ENCODE data around the gene TP53I3.
"Not testable (repeated sequence)": the region's sequence is repeated elsewhere in the genome, so short reads cannot be mapped to it uniquely, and the experiment has no call there.

Gene TP53I3, protein sequence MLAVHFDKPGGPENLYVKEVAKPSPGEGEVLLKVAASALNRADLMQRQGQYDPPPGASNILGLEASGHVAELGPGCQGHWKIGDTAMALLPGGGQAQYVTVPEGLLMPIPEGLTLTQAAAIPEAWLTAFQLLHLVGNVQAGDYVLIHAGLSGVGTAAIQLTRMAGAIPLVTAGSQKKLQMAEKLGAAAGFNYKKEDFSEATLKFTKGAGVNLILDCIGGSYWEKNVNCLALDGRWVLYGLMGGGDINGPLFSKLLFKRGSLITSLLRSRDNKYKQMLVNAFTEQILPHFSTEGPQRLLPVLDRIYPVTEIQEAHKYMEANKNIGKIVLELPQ

DNA sequence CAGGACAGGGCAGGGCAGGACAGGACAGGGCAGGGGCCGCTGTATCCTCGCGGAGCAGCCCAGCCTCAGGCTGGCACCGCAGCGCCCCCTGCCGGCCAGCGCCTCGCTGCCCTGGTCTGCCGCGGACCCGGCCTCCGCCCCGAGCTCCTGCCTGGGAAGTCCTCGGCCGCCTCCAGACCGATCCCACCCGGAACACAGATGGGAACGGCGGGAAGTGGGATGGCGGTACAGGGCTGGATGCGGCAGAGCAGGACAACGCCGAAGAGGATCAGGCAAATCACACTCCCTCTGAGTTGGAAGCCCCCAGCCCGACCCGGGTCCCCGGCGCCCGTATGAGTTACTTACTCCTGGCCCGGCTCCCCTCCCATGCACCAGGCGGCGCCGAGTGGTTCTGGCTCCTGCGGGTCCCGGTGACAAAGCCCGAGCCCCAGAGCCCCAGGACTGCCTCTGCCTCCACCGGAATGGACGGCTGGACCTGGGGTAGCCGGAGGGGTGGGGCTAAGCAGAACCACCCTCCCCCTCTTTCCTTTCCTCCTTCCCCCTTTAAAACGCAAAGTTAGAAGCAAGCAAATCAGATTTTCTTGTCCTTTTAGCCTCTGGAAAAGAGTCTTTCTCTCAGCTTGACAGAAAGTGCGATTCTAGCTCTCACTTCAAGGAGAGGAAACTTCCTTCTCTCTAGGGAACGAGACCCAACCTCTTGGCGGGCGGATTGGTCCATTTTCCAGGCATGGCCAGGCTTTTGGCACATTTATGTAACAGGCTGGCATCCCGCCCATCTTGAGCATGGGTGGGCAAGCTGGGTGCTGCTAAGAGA is at the start of gene TP53I3:
TSS of gene TP53I3 (minus strand) at position 449 of the 814 bp plus-strand sequence. CDS start 508 bp downstream, outside the sequence.
- DNase-seq: peak; percentile 72

DNA sequence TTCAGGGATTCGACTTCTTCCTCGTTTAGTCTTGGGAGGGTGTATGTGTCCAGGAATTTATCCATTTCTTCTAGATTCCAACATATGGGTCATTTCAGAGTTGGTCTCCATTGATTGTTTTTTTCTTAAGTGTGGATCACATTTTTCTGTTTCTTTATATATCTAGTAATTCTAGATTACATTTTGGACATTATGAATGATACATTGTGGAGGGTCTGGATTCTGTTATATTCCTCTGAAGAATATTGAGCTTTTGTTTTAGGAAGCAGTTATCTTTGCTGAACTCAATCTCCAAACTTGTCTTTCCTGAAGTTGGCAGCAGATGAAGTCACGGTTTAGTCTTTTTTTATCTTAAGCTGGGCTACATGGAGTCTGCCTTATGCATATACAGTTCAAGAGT is 47.9 kb upstream of the TP53I3 start:
- DNase-seq: no peak

DNA sequence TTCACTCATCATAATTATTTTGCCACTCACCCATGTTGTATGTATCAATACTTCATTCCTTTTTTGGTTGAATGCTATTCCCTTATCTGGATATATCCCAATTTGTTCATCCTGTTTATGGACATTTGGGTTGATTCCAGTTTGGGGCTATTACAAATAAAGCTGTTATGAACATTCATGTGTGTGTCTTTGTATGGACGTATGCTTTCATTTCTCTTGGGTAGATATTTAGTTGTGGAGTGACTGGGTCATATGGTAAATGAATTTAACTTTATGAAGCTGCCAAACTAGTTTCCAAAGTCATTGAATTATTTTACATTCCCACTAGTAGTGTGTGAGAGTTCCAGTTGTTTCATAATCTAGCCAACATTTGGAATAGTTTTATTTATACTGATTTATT is 41.3 kb upstream of the TP53I3 start:
- DNase-seq: no peak

DNA sequence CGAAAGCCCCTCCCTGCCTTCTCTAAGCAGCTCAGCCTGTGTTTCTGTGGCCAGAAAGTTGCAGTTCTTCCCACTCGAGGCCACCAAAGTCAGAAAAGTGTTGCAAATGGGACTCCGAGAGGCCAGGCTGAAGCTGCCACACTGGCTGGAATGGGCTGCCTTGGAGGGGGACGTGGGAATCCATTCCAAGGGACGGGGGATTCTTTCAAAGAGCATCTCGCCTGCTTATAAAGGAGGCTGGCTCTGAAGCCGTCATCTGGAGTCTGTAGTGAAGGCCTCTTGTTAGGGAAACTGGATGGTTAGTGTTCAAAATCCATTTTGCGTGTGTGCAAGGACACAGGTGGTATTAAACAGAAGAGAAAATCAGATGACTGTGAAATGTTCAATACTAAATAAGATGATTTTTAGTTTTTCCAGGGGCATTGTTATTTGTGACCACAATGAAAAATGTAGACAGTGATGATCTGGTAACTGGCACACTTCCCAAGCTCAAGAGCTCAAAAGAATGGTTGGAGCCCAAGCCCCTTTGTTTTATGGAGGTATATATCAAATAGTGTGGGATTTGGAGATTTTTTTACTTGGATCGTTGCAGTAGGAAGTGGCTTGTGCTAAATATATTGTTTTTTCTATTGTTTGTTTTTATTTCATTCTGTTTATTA is 39.4 kb upstream of the TP53I3 start:
- DNase-seq: no peak

DNA sequence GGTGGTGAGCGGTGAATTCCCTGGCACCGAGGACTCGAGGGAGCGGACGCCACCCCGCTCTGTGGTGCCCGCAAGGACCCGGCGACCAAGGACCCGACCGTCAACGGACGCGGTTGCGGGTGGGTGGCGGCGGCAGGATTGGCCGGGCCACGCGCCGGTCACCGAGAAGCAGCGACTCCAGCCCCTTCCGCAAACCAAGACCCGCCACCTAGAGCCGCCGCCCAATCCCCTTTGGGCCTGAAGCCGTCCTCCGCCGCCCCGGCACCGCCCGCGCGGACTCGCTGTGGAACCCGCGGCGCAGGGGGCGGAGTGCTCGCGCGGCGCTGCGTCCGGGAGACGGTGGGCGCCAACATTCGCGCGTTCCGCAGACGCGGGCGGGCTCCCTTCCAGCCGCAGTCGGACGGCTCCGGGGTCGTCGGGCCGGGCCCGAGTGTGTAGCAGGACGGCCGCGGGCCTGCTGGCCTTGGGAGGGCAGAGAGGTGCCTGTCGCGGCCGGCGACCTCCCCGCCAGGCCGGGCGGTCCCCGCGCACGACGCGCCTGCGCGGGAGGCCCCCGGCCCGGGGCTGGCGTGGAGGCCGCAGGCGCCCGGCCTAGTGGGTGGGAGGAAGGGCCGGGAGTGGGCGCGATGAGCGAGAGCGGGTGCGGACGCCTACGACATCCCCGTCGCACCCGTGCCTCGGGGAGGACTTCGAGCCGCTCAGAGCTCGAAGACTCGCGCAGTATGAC is 38.7 kb upstream of the TP53I3 start, which contains the start of the genes FAM228B and PFN4:
TSS of gene FAM228B (plus strand) at position 275 of the 727 bp plus-strand sequence. CDS start 893 bp downstream, outside the sequence.
TSS of gene PFN4 (minus strand) at position 140 of the 727 bp plus-strand sequence. CDS start 799 bp downstream, outside the sequence.
- peak; percentile 33 for DNase-seq

DNA sequence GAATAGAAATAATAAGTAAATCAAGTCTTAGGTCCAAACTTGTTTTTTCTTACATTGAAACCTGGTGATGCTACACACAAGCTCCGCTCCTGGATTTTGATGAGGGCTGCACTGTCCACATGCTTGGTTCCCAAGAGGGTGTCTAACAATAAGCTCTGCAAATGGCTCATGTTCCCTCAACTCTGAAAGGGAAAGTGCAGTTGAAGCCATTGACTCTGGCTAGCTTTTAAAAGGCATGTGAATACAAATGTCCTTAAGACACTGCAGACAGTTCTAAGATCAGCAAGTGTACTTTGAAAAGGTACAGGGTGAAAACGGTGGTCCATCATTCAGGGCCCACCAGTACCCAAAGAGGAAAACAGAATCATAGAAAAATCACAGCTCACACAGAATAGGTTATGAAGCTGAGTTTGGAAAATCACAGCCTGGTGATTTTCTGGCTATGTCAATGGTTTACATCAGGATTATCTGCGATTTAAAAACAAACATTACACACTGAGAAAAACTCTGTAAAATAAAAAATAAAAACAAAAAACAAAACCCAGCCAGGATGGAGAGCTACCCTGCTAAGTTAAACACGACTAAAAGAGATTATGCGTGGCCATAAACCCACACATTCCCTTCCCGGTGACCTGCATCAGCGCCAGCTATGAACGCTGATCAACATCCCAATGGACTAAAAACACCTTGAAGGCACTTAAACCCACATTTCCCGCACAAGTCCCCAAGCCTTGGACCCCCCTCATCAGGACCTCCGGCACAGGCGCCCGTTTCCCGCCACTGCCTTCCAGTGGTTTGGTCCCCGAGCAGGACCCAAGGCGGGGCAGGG is 37.9 kb upstream of the TP53I3 start:
- DNase-seq: no peak

DNA sequence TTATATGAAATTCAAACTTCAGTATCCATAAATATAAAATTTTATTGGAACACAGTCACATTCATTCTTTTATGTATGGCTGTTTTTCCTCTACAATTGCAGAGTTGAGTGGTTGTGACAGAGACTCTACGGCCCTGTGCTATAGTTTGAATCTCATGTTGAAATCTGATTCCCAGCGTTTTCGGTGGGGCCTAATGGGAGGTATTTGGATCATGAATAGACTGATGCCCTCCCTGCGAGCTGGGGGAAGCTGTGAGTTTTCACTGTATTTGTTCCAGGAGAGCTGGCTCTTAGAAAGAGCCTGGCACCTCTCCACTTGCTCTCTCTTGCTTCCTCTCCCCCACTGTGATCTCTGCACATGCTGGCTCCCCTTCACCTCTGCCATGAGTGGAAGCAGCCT is 36.8 kb upstream of the TP53I3 start:
- no peak for DNase-seq

DNA sequence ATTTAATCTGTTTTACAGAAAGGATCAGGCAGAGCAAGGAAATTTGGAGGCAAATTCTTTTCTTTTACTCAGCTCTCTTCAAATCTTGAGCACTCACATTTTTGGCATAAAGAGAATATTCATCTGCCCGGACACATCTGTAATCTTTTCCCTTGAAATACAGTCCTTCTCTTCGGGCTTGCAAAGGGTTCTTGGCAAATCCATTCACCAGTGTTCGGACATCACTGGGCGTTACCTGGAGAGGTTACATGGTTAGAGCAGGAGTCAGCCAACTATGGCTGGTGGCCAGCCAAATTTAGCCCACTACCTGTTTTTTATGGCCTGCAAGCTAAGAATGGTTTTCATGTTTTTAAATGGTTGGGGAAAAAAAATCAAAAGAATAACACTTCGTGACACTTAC is 36.4 kb upstream of the TP53I3 start:
- DNase-seq: no peak

DNA sequence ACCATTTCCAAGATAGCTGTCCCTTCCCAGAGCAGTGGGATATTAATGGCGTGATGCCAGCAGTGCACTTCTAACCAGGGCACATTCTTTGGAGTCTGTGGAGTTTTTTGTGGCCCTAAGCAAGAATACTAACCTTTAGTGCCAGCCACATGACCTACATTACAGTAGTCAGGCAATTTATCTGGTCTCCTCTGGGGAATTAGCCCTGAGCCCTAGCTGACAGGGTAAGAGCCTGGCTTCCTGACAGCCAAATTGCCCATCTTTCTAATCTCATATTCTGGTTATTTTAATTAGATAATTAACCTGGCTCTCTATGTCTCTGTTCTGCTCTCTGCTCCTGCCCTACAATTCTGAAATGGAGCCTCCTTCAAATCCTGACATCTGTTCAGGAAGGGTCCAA is 33.3 kb upstream of the TP53I3 start:
- DNase-seq: no peak

DNA sequence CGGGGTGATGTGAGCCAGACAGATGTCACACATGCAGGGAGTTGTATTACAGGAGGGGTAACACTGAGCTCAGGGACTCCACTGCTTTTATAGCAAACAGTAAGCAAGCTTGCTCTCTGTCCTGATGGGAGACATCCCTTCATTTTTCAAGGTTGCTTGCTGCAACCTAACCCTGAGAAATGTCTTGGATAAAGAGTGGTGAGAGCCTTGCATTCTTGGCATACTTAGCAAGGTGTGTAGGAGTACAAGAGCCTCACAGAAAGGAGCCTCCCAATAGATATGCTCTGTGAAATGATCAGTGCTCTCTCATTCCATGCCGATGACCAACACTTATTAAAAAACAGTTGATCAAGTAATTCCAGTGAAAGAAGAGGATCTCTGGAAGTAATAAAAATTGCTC is 30.4 kb upstream of the TP53I3 start:
- no peak for DNase-seq

DNA sequence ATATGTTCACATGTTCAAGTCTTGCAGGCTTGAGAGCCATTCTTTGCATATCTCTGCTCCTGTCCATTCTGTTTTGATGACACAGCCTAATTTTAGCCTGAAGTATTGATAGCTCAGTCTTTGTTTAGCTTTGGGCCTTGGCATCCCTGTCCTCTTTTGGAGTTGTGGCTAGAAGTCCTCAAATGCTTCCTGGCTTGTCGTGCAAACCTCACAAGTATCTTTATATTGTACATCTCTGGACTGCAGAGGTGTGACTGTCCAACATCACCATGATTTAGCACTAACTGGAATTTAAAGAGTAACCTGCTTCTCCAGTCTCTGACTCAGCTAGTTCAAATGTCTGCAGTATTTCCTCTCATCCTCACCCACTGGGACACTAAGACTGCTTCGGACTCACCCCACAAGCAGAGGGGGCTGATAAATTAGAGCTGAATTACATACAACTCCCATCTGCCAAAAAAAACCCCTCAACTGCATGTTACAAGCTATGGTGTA is 26.8 kb upstream of the TP53I3 start:
- no peak for DNase-seq

DNA sequence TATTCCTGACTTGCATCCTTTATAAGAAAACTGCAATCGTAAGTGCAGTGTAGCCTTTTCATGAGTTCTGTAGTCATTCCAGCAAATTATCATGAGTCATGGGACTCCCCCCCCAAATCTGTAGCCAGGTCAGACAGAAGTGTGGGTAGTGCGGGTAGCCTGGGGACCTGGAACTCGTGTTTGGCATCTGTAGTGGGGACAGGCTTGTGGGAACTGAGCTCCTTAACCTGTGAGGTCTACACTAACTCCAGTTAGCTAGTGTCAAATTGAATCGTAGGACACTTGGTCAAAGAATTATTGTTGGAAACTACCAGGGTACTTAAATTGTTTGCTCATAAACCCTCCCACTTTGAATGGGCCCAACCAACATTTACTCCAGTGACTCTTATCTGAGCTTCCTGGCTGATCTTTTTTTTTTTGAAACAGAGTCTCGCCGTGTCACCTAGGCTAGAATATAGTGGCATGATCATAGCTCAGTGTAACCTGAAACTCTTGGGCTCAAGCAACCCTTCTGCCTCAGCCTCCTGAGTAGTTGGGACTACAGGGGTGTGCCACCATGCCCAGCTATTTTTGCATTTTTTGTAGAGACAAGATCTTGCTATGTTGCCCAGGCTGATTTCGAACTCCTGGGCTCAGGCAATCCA is 26.1 kb upstream of the TP53I3 start:
- DNase-seq: no peak

DNA sequence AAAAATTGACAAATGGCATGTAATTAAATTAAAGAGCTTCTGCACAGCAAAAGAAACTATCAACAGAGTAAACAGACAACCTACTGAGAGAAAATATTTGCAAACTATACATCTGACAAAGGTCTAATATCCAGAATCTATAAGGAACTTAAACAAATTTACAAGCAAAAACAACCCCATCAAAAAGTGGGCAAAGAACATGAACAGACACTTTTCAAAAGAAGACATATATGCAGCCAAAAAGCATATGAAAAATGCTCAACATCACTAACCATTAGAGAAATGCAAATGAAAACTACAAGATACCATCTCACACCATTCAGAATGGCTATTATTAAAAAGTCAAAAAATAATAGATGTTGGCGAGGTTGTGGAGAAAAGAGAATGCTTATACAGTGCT is 24.8 kb upstream of the TP53I3 start:
- not testable (repeated sequence) for DNase-seq

DNA sequence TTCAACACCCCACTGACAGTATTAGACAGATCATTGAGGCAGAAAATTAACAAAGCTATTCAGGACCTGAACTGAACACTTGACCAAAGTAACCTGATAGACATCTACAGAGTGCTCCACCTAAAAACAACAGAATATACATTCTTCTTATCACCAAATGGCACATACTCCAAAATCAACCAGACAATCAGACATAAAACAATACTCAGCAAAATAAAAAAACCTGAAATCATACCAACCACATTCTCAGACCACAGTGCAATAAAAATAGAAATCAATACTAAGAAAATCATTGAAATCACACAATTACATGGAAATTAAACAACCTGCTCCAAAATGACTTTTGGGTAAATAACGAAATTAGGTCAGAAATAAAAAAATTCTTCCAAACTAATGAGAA is 22.7 kb upstream of the TP53I3 start:
- DNase-seq: no peak

DNA sequence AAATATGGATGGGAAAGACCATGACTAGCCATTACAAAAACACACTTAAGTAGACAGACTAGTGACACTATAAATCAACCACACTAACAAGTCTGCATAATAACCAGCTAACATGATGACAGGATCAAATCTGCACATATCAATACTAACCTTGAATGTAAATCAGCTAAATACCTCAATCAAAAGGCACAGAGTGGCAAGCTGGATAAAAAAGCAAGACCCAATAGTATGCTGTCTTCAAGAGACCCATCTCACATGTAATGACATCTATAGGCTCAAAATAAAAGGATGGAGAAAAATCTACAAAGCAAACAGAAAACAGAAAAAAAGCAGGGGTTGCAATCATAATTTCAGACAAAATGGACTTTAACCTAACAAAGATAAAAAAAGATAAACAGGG is 22.2 kb upstream of the TP53I3 start:
- no peak for DNase-seq

DNA sequence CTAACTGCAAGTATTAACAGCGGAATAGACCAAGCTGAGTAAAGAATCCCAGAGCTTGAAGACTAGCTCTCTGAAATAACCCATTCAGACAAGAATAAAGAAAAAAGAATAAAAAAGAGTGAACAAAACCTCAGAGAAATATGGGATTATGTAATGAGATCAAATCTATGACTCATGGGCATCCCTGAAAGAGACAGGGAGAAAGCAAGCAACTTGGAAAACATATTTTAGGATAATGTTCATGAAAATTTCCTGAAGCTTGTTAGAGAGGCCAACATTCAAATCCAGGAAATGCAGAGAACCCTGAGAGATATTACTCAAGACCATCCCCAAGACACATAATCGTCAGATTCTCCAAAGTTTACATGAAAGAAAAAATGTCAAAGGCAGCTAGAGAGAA is 21.2 kb upstream of the TP53I3 start:
- no peak for DNase-seq

DNA sequence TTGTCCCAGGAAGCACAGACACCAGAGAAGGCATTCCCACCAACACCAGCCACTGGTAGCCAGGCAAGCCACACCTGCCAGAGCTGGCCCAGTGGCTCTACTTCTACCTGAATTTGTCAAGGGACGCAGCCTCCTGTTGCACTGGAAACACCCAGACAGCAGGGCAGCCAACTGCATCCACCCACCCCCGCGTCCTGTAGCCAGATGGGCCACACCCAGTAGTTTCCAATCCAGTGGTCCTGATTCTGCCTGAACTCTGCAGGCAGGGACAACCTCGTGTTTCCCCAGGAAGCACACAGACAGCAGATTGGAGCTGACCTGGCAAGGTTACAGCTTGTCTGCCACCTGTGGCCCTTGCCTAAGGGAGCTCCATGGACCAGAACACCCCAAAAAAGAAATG is 20.3 kb upstream of the TP53I3 start:
- no peak for DNase-seq

DNA sequence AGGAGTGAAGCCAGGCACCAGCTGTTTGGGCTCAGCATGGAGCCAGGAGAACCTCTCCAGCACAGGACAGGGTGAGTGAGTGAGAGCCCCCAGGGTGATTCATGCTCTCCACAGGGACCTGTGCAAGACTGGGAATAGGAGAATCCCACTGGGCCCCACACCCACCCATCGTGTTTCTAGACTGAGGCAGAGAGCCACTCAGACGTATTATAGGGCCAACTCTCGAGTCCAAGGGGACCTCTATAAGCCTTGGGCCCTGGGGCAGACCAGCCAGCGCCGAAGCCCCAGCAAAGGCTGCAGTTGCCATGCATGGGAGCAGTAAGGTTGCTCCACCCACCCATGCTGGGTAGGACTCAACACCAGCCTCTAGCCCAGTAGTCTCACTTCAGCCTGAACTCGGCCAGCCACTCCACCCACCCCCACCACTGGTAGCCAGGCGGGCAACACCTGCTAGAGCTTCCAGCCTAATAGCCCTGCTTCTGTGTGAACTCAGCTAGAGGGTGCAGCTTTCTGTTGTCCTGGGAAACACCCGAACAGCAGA is 19.5 kb upstream of the TP53I3 start:
- DNase-seq: no peak

DNA sequence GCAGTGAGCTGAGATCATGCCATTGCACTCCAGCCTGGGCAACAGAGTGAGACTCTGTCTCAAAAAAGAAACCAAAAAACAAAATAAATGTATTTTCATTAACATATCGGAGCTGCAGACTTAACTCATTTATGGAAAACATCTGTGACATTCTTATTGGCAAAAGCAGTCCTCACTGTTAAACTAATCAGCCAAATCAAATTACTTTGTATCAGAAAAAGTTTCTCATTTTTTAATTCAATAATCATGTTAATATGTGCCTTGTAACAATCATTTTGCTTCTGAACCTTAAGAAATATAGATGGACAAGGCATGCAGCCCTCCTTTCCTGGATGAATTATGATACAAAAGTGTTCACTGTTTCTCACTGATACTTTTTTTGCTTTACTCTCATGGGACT is 18.0 kb upstream of the TP53I3 start:
- no peak for DNase-seq

DNA sequence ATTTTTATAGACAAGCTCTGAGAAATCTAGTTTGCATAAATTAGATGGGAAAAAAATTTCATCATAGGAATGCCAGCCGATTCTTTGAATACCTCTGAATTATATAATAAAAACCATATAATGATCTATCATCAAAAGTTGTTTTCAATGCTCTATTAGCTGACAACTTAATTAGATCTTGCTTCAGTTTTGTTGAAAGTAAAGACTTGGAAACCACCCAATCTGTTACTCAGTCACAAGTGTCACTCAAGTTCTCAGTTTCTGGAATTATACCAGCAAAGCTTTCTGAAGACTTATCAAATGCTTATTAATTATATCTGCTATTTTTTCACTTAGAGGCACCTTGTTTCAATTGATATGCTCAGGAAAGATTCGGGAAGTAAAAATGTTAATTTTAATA is 17.4 kb upstream of the TP53I3 start:
- no peak for DNase-seq

DNA sequence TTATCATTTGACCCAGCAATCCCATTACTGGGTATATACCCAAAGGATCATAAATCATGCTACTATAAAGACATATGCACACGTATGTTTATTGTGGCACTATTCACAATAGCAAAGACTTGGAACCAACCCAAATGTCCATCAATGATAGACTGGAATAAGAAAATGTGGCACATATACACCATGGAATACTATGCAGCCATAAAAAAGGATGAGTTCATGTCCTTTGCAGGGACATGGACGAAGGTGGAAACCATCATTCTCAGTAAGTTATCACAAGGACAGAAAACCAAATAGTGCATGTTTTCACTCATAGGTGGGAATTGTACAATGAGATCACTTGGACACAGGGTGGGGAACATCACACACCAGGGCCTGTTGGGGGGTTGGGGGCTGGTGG is 16.1 kb upstream of the TP53I3 start:
- not testable (repeated sequence) for DNase-seq
